ENCODE data around the gene RANBP3.
"Not testable (repeated sequence)": the region's sequence is repeated elsewhere in the genome, so short reads cannot be mapped to it uniquely, and the experiment has no call there.

RANBP3 gene

GRCh38 chr19:5897189-5897969 lies 80.6 kb downstream of the RANBP3 start:
- DNase-seq = no peak

GRCh38 chr19:5896365-5897076 lies 81.4 kb downstream of the RANBP3 start:
- no peak for DNase-seq

- no peak for DNase-seq
Observed at GRCh38 chr19:5895890-5896289, 82.0 kb downstream of the RANBP3 start.

- no peak for DNase-seq
Observed at GRCh38 chr19:5895409-5895808, 82.5 kb downstream of the RANBP3 start.

- DNase-seq = no peak
Observed at GRCh38 chr19:5894704-5895349, 83.1 kb downstream of the RANBP3 start.

DNA sequence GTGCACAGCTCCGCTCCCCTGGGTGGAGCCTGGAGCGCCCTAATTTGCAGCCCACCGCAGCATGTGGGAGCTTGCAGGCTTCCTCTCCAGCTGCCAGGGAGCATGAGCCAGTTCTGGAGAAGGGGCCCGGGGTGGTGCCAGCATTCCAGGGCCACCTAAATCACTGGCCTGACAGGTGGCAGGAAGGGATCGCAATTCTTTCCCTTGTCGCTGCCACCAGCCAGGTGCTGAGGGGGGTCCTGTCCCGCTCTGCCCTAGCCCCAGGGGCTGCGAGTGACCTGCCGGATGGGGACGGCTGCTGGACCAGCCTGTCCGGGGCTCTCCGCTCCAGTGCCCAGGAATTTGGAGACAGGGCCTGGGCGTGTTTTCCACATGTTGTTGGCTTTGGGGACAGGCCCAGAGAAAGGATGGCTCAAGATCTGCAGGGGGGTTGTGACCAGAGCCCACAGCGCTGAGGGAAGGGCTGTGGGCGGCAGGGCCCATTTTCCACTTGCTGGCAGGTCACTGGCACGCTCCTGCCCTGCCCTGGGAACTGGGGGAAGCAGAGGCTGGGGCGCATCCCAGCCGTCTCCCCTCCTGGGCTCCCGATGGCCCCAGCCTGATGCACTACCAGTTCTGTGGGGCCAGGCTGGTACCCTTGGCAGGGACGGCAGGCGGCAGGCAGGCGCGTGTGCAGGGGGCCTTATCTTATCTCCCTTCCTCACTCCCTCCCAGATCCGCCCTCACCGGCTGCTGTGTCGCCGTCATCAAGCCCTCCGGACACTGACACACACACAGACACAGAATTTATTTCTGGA lies 83.8 kb downstream of the RANBP3 start:
- no peak for DNase-seq

GRCh38 chr19:5893296-5893903 lies 84.5 kb downstream of the RANBP3 start:
- no peak for DNase-seq

GRCh38 chr19:5892772-5893275 lies 85.1 kb downstream of the RANBP3 start:
- no peak for DNase-seq

- DNase-seq = peak; percentile 2
Observed at GRCh38 chr19:5891938-5892771, 85.8 kb downstream of the RANBP3 start.

DNA sequence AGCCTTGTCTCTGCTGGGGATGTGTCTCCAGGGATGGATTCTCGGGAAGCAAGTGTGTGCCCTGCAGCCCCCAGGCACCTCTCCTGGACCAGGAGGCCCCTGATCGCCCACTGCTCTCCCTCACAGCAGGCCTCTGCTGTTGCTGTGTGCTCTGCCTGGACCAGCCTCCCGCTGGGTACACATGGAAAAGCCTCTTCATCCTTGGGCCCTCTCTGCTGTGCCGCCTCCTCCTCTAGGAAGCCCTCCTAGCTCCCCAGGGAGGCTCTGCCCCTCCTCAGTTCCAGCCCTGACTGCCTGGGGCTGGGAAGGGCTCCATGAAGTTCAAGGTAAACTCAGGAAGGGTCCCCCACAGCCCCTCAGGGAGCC lies 86.4 kb downstream of the RANBP3 start:
- no peak for DNase-seq

DNA sequence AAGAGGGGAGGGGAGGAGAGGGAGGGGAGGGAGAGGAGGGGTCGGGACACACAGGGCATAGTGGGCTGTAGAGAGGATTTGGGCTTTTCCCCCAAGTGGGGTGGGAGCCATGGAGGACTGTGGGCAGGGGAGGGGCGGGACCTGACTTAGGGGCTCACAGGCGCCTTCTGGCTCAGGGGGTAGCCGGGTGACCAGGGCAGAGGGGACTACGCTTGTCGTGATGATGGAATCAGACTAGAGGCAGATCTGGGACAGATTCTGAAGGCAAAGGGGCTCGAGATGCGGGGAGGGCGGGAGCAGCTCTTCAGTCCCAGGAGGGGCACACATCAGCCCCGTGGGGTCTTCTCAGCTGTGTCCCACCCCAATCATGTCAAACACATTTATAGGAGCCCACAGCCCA lies 87.8 kb downstream of the RANBP3 start:
- no peak for DNase-seq

DNA sequence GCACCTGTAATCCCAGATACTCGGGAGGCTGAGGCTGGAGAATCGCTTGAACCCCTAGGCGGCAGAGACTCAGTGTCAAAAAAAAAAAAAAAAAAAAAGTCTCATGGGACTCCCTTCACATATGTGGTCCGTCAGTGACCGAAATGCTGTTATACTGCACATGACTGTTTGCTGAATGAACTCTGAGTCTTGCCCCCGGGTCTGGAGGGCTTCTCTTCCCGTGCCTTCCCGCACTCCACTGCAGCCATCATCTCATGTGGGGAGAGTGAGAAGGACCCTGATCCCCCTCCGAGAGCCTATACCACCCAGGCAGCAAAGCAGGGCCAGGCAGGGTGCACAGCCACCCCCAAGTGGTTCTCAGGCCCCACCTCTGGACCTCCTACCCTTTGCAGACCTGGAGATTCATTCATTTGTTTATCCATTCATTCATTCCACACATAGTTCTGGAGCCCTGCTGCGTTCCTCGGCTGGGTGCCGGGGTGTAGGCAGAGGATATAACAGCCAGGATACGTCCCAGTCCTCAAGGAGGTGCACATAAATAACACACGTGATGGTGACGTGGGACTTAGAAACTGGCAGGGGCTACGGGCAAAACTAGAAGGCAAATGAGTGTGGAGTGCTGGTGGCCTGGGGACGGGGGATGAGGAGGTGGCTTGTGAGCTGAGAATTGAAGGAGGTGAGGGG lies 88.5 kb downstream of the RANBP3 start:
- DNase-seq = no peak

GRCh38 chr19:5884065-5884811 lies 93.7 kb downstream of the RANBP3 start:
- not testable (repeated sequence) for DNase-seq

DNA sequence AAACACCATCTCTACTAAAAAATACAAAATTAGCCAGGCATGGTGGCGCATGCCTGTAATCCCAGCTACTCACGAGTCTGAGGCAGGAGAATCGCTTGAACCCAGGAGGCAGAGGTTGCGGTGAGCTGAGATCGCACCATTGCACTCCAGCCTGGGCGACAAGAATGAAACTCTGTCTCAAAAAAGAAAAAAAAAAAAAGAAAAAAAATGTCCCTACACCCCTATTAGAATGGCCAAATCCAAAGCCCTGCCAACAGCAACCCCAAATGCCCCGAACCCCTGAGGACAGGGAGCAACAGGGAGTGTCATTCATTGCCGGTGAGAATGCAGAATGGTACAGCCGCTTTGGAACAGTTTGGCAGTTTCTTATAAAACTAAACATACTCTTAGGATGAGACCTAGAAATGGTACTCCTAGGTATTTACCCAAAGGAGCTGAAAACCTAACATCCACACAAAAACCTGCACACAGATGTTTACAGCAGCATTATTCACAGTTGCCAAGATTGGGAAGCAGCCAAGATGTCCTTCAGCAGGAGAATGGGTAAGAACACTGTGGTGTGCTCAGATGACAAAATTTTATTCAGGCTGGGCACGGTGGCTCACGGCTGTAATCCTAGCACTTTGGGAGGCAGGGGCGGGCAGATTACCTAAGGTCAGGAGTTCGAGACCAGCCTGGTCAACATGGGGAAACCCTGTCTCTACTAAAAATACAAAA lies 94.6 kb downstream of the RANBP3 start:
- not testable (repeated sequence) for DNase-seq

- no peak for DNase-seq
Observed at GRCh38 chr19:5882421-5882968, 95.4 kb downstream of the RANBP3 start.

- no peak for DNase-seq
Observed at GRCh38 chr19:5881543-5882299, 96.2 kb downstream of the RANBP3 start.

DNA sequence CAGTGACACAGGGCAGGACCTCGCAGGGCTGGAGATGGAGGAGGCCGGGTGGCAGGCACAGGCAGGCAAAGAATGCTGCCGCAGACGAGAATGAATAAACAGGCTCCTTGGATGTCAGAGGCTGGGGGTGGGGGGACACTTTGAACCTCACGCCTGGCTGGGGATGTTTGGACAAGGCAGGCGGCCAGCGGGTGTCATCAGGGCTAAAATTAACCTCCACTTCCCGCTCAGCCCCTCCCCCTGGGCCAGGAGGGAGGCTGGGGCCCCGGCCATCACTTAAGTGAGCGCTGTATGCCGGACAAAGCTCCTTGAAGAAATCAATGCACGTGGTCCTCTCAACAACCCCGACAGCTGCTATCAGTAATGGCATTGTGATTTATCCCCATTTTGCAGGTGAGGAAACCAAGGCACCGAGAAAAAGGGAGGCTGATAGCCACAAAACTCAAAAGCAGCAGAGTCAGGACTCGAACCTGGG lies 97.3 kb downstream of the RANBP3 start:
- no peak for DNase-seq

GRCh38 chr19:5880196-5880595 lies 97.7 kb downstream of the RANBP3 start:
- no peak for DNase-seq
